B cell (primary cell): ENCODE data around the gene CCBE1. TPM values are rescaled to one million over a fixed set of nuclear protein-coding genes. Genes with fewer than 3 reads are reported as not detected.

Source experiments
- ATAC-seq: fragments of 200-7000 bp; cut with Tn5 transposase; one replicate; pipeline ENCODE4 v1.10.0; 2021; ENCODE audit warnings: low read depth, mild to moderate bottlenecking, moderate number of reproducible peaks, moderate library complexity
- CTCF ChIA-PET: fragments of 350-600 bp; sonication (Branson Sonifier 250); formaldehyde crosslinking; loops from one replicate; lab custom pipeline; 2021; ENCODE audit warnings: antibody characterized with exemption, inconsistent platforms; lab: Charles Lee
- POLR2A ChIA-PET: fragments of 350-600 bp; sonication (Branson Sonifier 250); formaldehyde crosslinking; loops from one replicate; lab custom pipeline; 2021; ENCODE audit warnings: antibody characterized with exemption; lab: Charles Lee
- DNase-seq: peaks from one replicate; pipeline ENCODE4 v3.0.0; 2013
- H2AFZ ChIP-seq: 2 replicates; pipeline ENCODE4 v1.6.1; 2012; ENCODE audit warnings: mild to moderate bottlenecking, low read depth, low read length; ENCODE audit not compliant: insufficient read depth, poor library complexity, severe bottlenecking
- H3K27ac ChIP-seq, 2 donors: 1 replicate in 1 of 2; 2 replicates in 1 of 2; pipeline ENCODE4 v1.5.1; 2012 to 2013; ENCODE audit warnings: low read length in 2 of 2, mild to moderate bottlenecking in 2 of 2, moderate library complexity in 1 of 2
- H3K27me3 ChIP-seq, 4 experiments: fragments of 200-600 bp in 1 of 4; sonication (generic) in 1 of 4; replicated peaks in 1 of 4; 1 replicate in 2 of 4; 2 replicates in 2 of 4; pipeline versions ENCODE4 v1.6.1 to v1.7.0; 2013 to 2016; ENCODE audit warnings: low read length in 3 of 4, mild to moderate bottlenecking in 2 of 4, mixed read lengths in 1 of 4, moderate library complexity in 1 of 4; ENCODE audit not compliant: insufficient read depth in 4 of 4, control insufficient read depth in 3 of 4; ENCODE audit errors: control extremely low read depth in 1 of 4
- H3K36me3 ChIP-seq, 2 experiments: replicated peaks in 1 of 2; 1 replicate in 1 of 2; 2 replicates in 1 of 2; pipeline versions ENCODE4 v1.6.1 to v1.7.1; 2013; ENCODE audit warnings: low read length in 1 of 2; ENCODE audit not compliant: insufficient read depth in 2 of 2, control insufficient read depth in 1 of 2; ENCODE audit errors: control extremely low read depth in 1 of 2, extremely low read depth in 1 of 2
- H3K4me1 ChIP-seq, 2 donors: fragments of 200-600 bp in 1 of 2; sonication (generic) in 1 of 2; 1 replicate in 1 of 2; 2 replicates in 1 of 2; pipeline versions ENCODE4 v1.5.1 to v1.6.1; 2013 to 2017; ENCODE audit warnings: low read length in 2 of 2; ENCODE audit not compliant: control insufficient read depth in 2 of 2, insufficient read depth in 2 of 2
- H3K4me2 ChIP-seq: replicated peaks from 2 replicates; pipeline ENCODE3; 2012; ENCODE audit warnings: mild to moderate bottlenecking, low read depth, low read length; ENCODE audit not compliant: poor library complexity, severe bottlenecking
- H3K4me3 ChIP-seq, 5 experiments: fragments of 200-600 bp in 1 of 5; sonication (generic) in 1 of 5; 1 replicate in 3 of 5; 2 replicates in 2 of 5; pipeline versions ENCODE4 v1.5.1 to v1.7.0; 2011 to 2016; ENCODE audit warnings: low read length in 4 of 5, mild to moderate bottlenecking in 4 of 5, low read depth in 2 of 5, control low read depth in 1 of 5, moderate library complexity in 1 of 5; ENCODE audit not compliant: insufficient read depth in 1 of 5; ENCODE audit errors: control extremely low read depth in 1 of 5, extremely low read depth in 1 of 5
- H3K79me2 ChIP-seq: fragments of 200-600 bp; sonication (generic); one replicate; pipeline ENCODE4 v1.6.0; 2016; ENCODE audit warnings: low read length; ENCODE audit not compliant: control insufficient read depth, insufficient read depth
- H3K9ac ChIP-seq: fragments of 200-600 bp; sonication (generic); 2 replicates; pipeline ENCODE4 v1.6.1; 2017; ENCODE audit warnings: mild to moderate bottlenecking, low read length, moderate library complexity
- H3K9me3 ChIP-seq, 3 donors: one replicate each; pipeline versions ENCODE4 v1.6.1 to v1.7.1; 2013; ENCODE audit warnings: low read length in 2 of 3; ENCODE audit not compliant: control insufficient read depth in 2 of 3, insufficient read depth in 1 of 3; ENCODE audit errors: control extremely low read depth in 1 of 3
- H4K20me1 ChIP-seq: 2 replicates; pipeline ENCODE4 v1.6.0; 2012; ENCODE audit warnings: mild to moderate bottlenecking, low read length; ENCODE audit not compliant: insufficient read depth, control insufficient read depth, poor library complexity, severe bottlenecking
- H3K27ac Mint-ChIP-seq: one replicate; pipeline ENCODE4 v1.8.0; 2021; ENCODE audit warnings: mixed read lengths
- H3K27me3 Mint-ChIP-seq: one replicate; pipeline ENCODE4 v1.8.0; 2021; ENCODE audit warnings: mixed read lengths
- H3K4me1 Mint-ChIP-seq: one replicate; pipeline ENCODE4 v1.8.0; 2021; ENCODE audit warnings: mixed read lengths
- H3K4me3 Mint-ChIP-seq: one replicate; pipeline ENCODE4 v1.8.0; 2021; ENCODE audit warnings: mixed read lengths
- H3K9me3 Mint-ChIP-seq: one replicate; pipeline ENCODE4 v1.8.0; 2022; ENCODE audit warnings: mixed read lengths; ENCODE audit not compliant: insufficient read depth
- EZH2 ChIP-seq: IDR thresholded peaks from 2 replicates; pipeline ENCODE4 v1.6.1; 2012; ENCODE audit warnings: borderline replicate concordance, low read depth, mild to moderate bottlenecking, moderate library complexity, low read length; ENCODE audit not compliant: insufficient read depth, poor library complexity, severe bottlenecking
- WGBS: methylation state at CpG from one replicate; pipeline ENCODE4 v1.1.5; 2013; ENCODE audit warnings: missing lambda C conversion rate; ENCODE audit not compliant: insufficient coverage; 5-methylcytosine and 5-hydroxymethylcytosine counted together
- intact Hi-C: fragments of 100-400 bp; cut with micrococcal nuclease; formaldehyde crosslinking; loops from one replicate; pipeline ENCODE4 v1.10.0; 2022
- polyA plus RNA-seq: library from polyadenylated mRNA; depleted of rRNA; stranded (reverse); fragments of >200 nt; gene quantifications from 2 replicates; pipeline ENCODE4 v1.2.3, GENCODE V29; 2012
- total RNA-seq, 2 donors: library from RNA; stranded (reverse); fragments of 120-200 nt in 1 of 2; gene quantifications; 1 replicate in 1 of 2; 2 replicates in 1 of 2; pipeline versions ENCODE4 v1.2.3 to v1.2.4, GENCODE V29; 2013 to 2022
- TF ChIP-seq, protein P1 (sequence below): fragments of 200-600 bp; IDR thresholded peaks from one replicate; pipeline ENCODE4 v1.8.0; 2022; ENCODE audit warnings: antibody characterized with exemption, mild to moderate bottlenecking

The CCBE1 gene
- total and polyA plus RNA-seq, 2 donors (not counting 1 experiment from before 2014, with no cell fraction given) = not detected

DNA sequence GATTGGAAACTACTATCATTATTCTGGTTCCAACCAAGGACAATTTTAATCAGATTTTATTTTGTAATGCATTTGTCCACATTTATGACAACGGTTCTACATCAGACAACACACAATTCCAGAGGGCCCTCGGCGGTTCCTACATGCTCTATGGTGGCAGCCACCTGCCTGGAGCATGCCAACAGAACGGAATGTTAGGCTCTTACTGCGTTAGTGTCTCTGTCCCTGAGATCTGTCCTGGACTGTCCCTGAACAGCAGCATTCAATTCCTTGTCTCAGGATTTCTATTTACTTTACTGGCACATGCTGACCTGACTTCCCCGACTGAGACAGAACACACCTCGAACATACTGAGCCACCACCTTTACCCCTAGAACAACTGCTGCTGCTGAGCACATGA lies 117.7 kb downstream of the CCBE1 start:
- Histone ChIP-seq H3K9me3 (no peaks in the 10 kb centered on the region), H3K4me1 (no peaks in the 10 kb centered on the region), H3K4me3 (no peak overlapping the region), H3K9ac (no peak overlapping the region), H3K27ac (no peak overlapping the region), H3K36me3 (no peaks in the 10 kb centered on the region), H3K4me2 (no peak overlapping the region), H4K20me1 (no peaks in the 10 kb centered on the region), H2AFZ (no peak overlapping the region), H3K79me2 (no peaks in the 10 kb centered on the region), H3K27me3 (no peaks in the 10 kb centered on the region)
- ChIA-PET CTCF (no interaction called here), POLR2A (no interaction called here)
- Mint-ChIP-seq H3K4me1 (no peaks in the 10 kb centered on the region), H3K9me3 (no peaks in the 10 kb centered on the region), H3K27me3 (peaks cover 13% of the 10 kb centered on the region), H3K27ac (no peak overlapping the region), H3K4me3 (no peak overlapping the region)
- TF ChIP-seq, protein P1, sequence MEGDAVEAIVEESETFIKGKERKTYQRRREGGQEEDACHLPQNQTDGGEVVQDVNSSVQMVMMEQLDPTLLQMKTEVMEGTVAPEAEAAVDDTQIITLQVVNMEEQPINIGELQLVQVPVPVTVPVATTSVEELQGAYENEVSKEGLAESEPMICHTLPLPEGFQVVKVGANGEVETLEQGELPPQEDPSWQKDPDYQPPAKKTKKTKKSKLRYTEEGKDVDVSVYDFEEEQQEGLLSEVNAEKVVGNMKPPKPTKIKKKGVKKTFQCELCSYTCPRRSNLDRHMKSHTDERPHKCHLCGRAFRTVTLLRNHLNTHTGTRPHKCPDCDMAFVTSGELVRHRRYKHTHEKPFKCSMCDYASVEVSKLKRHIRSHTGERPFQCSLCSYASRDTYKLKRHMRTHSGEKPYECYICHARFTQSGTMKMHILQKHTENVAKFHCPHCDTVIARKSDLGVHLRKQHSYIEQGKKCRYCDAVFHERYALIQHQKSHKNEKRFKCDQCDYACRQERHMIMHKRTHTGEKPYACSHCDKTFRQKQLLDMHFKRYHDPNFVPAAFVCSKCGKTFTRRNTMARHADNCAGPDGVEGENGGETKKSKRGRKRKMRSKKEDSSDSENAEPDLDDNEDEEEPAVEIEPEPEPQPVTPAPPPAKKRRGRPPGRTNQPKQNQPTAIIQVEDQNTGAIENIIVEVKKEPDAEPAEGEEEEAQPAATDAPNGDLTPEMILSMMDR = no peak
- TF ChIP-seq EZH2 = no peak
- DNase-seq (no peak), ATAC-seq (no peak)
- 94% methylated on average over 7 of the region's 7 CpGs for WGBS
- intact Hi-C loops = no loop called here

GRCh38 chr18:59577386-59577655 lies 119.9 kb downstream of the CCBE1 start:
- Histone ChIP-seq H3K27me3 (no peaks in the 10 kb centered on the region), H3K27ac (no peak overlapping the region), H3K4me3 (no peak overlapping the region), H3K36me3 (no peaks in the 10 kb centered on the region), H4K20me1 (no peaks in the 10 kb centered on the region), H3K4me2 (no peak overlapping the region), H3K4me1 (no peaks in the 10 kb centered on the region), H2AFZ (no peak overlapping the region), H3K9me3 (no peaks in the 10 kb centered on the region), H3K9ac (no peak overlapping the region), H3K79me2 (no peaks in the 10 kb centered on the region)
- DNase-seq (no peak), ATAC-seq (no peak)
- H3K9me3 Mint-ChIP-seq = no peaks in the 10 kb centered on the region
- no peak overlapping the region for H3K27ac Mint-ChIP-seq
- TF ChIP-seq EZH2 = no peak
- TF ChIP-seq, protein P1 = no peak
- ChIA-PET POLR2A (no interaction called here), CTCF (no interaction called here)
- intact Hi-C loops = no loop called here
- no CpG with 5 or more reads among the region's 1 CpG for WGBS
- H3K27me3 Mint-ChIP-seq = peaks cover 5% of the 10 kb centered on the region
- H3K4me1 Mint-ChIP-seq = no peaks in the 10 kb centered on the region
- no peak overlapping the region for H3K4me3 Mint-ChIP-seq
